22Rv1 (cell line): ENCODE data around the gene AGT.

Experiments
- H3K27ac ChIP-seq: fragments of 450-650 bp; 2 replicates; pipeline ENCODE4 v1.5.1; 2017
- CTCF ChIP-seq: fragments of 450-650 bp; IDR thresholded peaks from 2 replicates; pipeline ENCODE4 v1.5.1; 2017; ENCODE audit warnings: mild to moderate bottlenecking
- ZFX ChIP-seq: fragments of 450-650 bp; IDR thresholded peaks from 2 replicates; pipeline ENCODE4 v1.6.1; 2017; ENCODE audit warnings: antibody characterized with exemption, borderline replicate concordance

Gene AGT

GRCh38 chr1:230705289-230706019 lies 8.5 kb downstream of the AGT start:
- H3K27ac ChIP-seq: no peak overlapping the region
- TF ChIP-seq CTCF (no peak), ZFX (no peak)

- TF ChIP-seq CTCF: no peak
- H3K27ac ChIP-seq: no peak overlapping the region
These were observed 9.1 kb downstream of the AGT start for GRCh38 chr1:230704830-230705229.

- H3K27ac ChIP-seq: no peak overlapping the region
- TF ChIP-seq CTCF: no peak
- TF ChIP-seq ZFX: no peak
These were observed 10.1 kb downstream of the AGT start for GRCh38 chr1:230703679-230704385.

GRCh38 chr1:230702934-230703678 lies 10.8 kb downstream of the AGT start:
- TF ChIP-seq ZFX: no peak
- TF ChIP-seq CTCF: no peak
- no peak overlapping the region for H3K27ac ChIP-seq

- no peak overlapping the region for H3K27ac ChIP-seq
- no peak for TF ChIP-seq CTCF
- no peak for TF ChIP-seq ZFX
These were observed 11.8 kb downstream of the AGT start for GRCh38 chr1:230701895-230702768.

GRCh38 chr1:230701434-230701833 lies 12.5 kb downstream of the AGT start:
- TF ChIP-seq CTCF (no peak), ZFX (no peak)
- no peak overlapping the region for H3K27ac ChIP-seq
